Measurements from ENCODE around the gene LCOR.

LCOR gene

GRCh38 chr10:97003151-97003803 lies 171.2 kb downstream of the LCOR start:
- no peaks in the 10 kb centered on the region for H3K36me3 ChIP-seq (ENCODE audit: control insufficient read depth in 5 of 5, insufficient read depth in 5 of 5, low read length in 5 of 5)

GRCh38 chr10:97003804-97004201 lies 171.7 kb downstream of the LCOR start:
- Histone ChIP-seq H3K27ac (ENCODE audit: low read depth, low read length) (no peak overlapping the region), H3K4me3 (ENCODE audit: low read depth in 1 of 5, low read length in 5 of 5) (no peak overlapping the region), H3K36me3 (ENCODE audit: control insufficient read depth in 5 of 5, insufficient read depth in 5 of 5, low read length in 5 of 5) (no peaks in the 10 kb centered on the region), H3K27me3 (ENCODE audit: control insufficient read depth in 5 of 5, insufficient read depth in 4 of 5, low read length in 5 of 5) (no peaks in the 10 kb centered on the region), H3K9ac (ENCODE audit: low read length in 5 of 5) (no peak overlapping the region), H3K4me1 (ENCODE audit: control insufficient read depth in 5 of 5, insufficient read depth in 5 of 5, low read length in 5 of 5) (no peaks in the 10 kb centered on the region), H3K9me3 (ENCODE audit: control insufficient read depth in 5 of 5, low read length in 5 of 5) (peaks cover 0 to 12% (median 8%) of the 10 kb centered on the region in 5 donors)

More at GRCh38 chr10:97003151-97003803, 171.2 kb downstream of the LCOR start:
- H3K4me3 ChIP-seq (ENCODE audit: low read depth in 1 of 5, low read length in 5 of 5) = no peak overlapping the region
- no peak overlapping the region for H3K9ac ChIP-seq (ENCODE audit: low read length in 5 of 5)
- H3K27me3 ChIP-seq (ENCODE audit: control insufficient read depth in 5 of 5, insufficient read depth in 4 of 5, low read length in 5 of 5) = no peaks in the 10 kb centered on the region
- no peak overlapping the region for H3K27ac ChIP-seq (ENCODE audit: low read depth, low read length)
- H3K4me1 ChIP-seq (ENCODE audit: control insufficient read depth in 5 of 5, insufficient read depth in 5 of 5, low read length in 5 of 5) = peaks cover 0 to 5% (median 0%) of the 10 kb centered on the region in 5 donors
- H3K9me3 ChIP-seq (ENCODE audit: control insufficient read depth in 5 of 5, low read length in 5 of 5) = peaks cover 0 to 12% (median 8%) of the 10 kb centered on the region in 5 donors

- Histone ChIP-seq H3K36me3 (ENCODE audit: control insufficient read depth in 5 of 5, insufficient read depth in 5 of 5, low read length in 5 of 5) (no peaks in the 10 kb centered on the region), H3K4me3 (ENCODE audit: low read depth in 1 of 5, low read length in 5 of 5) (no peak overlapping the region), H3K4me1 (ENCODE audit: control insufficient read depth in 5 of 5, insufficient read depth in 5 of 5, low read length in 5 of 5) (no peaks in the 10 kb centered on the region), H3K9me3 (ENCODE audit: control insufficient read depth in 5 of 5, low read length in 5 of 5) (peaks cover 0 to 12% (median 8%) of the 10 kb centered on the region in 5 donors), H3K9ac (ENCODE audit: low read length in 5 of 5) (no peak overlapping the region), H3K27me3 (ENCODE audit: control insufficient read depth in 5 of 5, insufficient read depth in 4 of 5, low read length in 5 of 5) (no peaks in the 10 kb centered on the region), H3K27ac (ENCODE audit: low read depth, low read length) (no peak overlapping the region)
These were observed 172.5 kb downstream of the LCOR start for GRCh38 chr10:97004591-97004990.

- no peak overlapping the region for H3K27ac ChIP-seq (ENCODE audit: low read depth, low read length)
- no peaks in the 10 kb centered on the region for H3K27me3 ChIP-seq (ENCODE audit: control insufficient read depth in 5 of 5, insufficient read depth in 4 of 5, low read length in 5 of 5)
- H3K9me3 ChIP-seq (ENCODE audit: control insufficient read depth in 5 of 5, low read length in 5 of 5) = peaks cover 0 to 12% (median 9%) of the 10 kb centered on the region in 5 donors
- no peak overlapping the region for H3K9ac ChIP-seq (ENCODE audit: low read length in 5 of 5)
- H3K4me3 ChIP-seq (ENCODE audit: low read depth in 1 of 5, low read length in 5 of 5) = no peak overlapping the region
- no peaks in the 10 kb centered on the region for H3K4me1 ChIP-seq (ENCODE audit: control insufficient read depth in 5 of 5, insufficient read depth in 5 of 5, low read length in 5 of 5)
- no peaks in the 10 kb centered on the region for H3K36me3 ChIP-seq (ENCODE audit: control insufficient read depth in 5 of 5, insufficient read depth in 5 of 5, low read length in 5 of 5)
These were observed 173.3 kb downstream of the LCOR start for GRCh38 chr10:97005349-97005748.

- Histone ChIP-seq H3K9ac (ENCODE audit: low read length in 5 of 5) (no peak overlapping the region), H3K36me3 (ENCODE audit: control insufficient read depth in 5 of 5, insufficient read depth in 5 of 5, low read length in 5 of 5) (no peaks in the 10 kb centered on the region), H3K4me1 (ENCODE audit: control insufficient read depth in 5 of 5, insufficient read depth in 5 of 5, low read length in 5 of 5) (no peaks in the 10 kb centered on the region), H3K27ac (ENCODE audit: low read depth, low read length) (no peak overlapping the region), H3K27me3 (ENCODE audit: control insufficient read depth in 5 of 5, insufficient read depth in 4 of 5, low read length in 5 of 5) (no peaks in the 10 kb centered on the region), H3K4me3 (ENCODE audit: low read depth in 1 of 5, low read length in 5 of 5) (no peak overlapping the region), H3K9me3 (ENCODE audit: control insufficient read depth in 5 of 5, low read length in 5 of 5) (peaks cover 0 to 12% (median 9%) of the 10 kb centered on the region in 5 donors)
These were observed 174.3 kb downstream of the LCOR start for GRCh38 chr10:97006364-97006763.

- Histone ChIP-seq H3K27me3 (ENCODE audit: control insufficient read depth in 5 of 5, insufficient read depth in 4 of 5, low read length in 5 of 5) (no peaks in the 10 kb centered on the region), H3K27ac (ENCODE audit: low read depth, low read length) (no peak overlapping the region), H3K4me1 (ENCODE audit: control insufficient read depth in 5 of 5, insufficient read depth in 5 of 5, low read length in 5 of 5) (no peaks in the 10 kb centered on the region), H3K36me3 (ENCODE audit: control insufficient read depth in 5 of 5, insufficient read depth in 5 of 5, low read length in 5 of 5) (no peaks in the 10 kb centered on the region), H3K4me3 (ENCODE audit: low read depth in 1 of 5, low read length in 5 of 5) (no peak overlapping the region), H3K9me3 (ENCODE audit: control insufficient read depth in 5 of 5, low read length in 5 of 5) (peaks cover 0 to 12% (median 9%) of the 10 kb centered on the region in 5 donors), H3K9ac (ENCODE audit: low read length in 5 of 5) (no peak overlapping the region)
These were observed 175.3 kb downstream of the LCOR start for GRCh38 chr10:97007417-97007816.

- Histone ChIP-seq H3K9ac (ENCODE audit: low read length in 5 of 5) (no peak overlapping the region), H3K36me3 (ENCODE audit: control insufficient read depth in 5 of 5, insufficient read depth in 5 of 5, low read length in 5 of 5) (no peaks in the 10 kb centered on the region), H3K27ac (ENCODE audit: low read depth, low read length) (no peak overlapping the region), H3K9me3 (ENCODE audit: control insufficient read depth in 5 of 5, low read length in 5 of 5) (peaks cover 0 to 12% (median 9%) of the 10 kb centered on the region in 5 donors), H3K4me1 (ENCODE audit: control insufficient read depth in 5 of 5, insufficient read depth in 5 of 5, low read length in 5 of 5) (no peaks in the 10 kb centered on the region), H3K4me3 (ENCODE audit: low read depth in 1 of 5, low read length in 5 of 5) (no peak overlapping the region), H3K27me3 (ENCODE audit: control insufficient read depth in 5 of 5, insufficient read depth in 4 of 5, low read length in 5 of 5) (no peaks in the 10 kb centered on the region)
These were observed 178.7 kb downstream of the LCOR start for GRCh38 chr10:97010695-97011206.

- Histone ChIP-seq H3K9ac (ENCODE audit: low read length in 5 of 5) (no peak overlapping the region), H3K27ac (ENCODE audit: low read depth, low read length) (no peak overlapping the region), H3K36me3 (ENCODE audit: control insufficient read depth in 5 of 5, insufficient read depth in 5 of 5, low read length in 5 of 5) (no peaks in the 10 kb centered on the region), H3K27me3 (ENCODE audit: control insufficient read depth in 5 of 5, insufficient read depth in 4 of 5, low read length in 5 of 5) (no peaks in the 10 kb centered on the region), H3K9me3 (ENCODE audit: control insufficient read depth in 5 of 5, low read length in 5 of 5) (peaks cover 0 to 10% (median 8%) of the 10 kb centered on the region in 5 donors), H3K4me3 (ENCODE audit: low read depth in 1 of 5, low read length in 5 of 5) (no peak overlapping the region), H3K4me1 (ENCODE audit: control insufficient read depth in 5 of 5, insufficient read depth in 5 of 5, low read length in 5 of 5) (no peaks in the 10 kb centered on the region)
These were observed 179.3 kb downstream of the LCOR start for GRCh38 chr10:97011397-97011796.

GRCh38 chr10:97012470-97012869 lies 180.4 kb downstream of the LCOR start:
- peaks cover 0 to 8% (median 2%) of the 10 kb centered on the region in 5 donors for H3K9me3 ChIP-seq (ENCODE audit: control insufficient read depth in 5 of 5, low read length in 5 of 5)
- no peaks in the 10 kb centered on the region for H3K4me1 ChIP-seq (ENCODE audit: control insufficient read depth in 5 of 5, insufficient read depth in 5 of 5, low read length in 5 of 5)
- no peaks in the 10 kb centered on the region for H3K36me3 ChIP-seq (ENCODE audit: control insufficient read depth in 5 of 5, insufficient read depth in 5 of 5, low read length in 5 of 5)
- no peak overlapping the region for H3K27ac ChIP-seq (ENCODE audit: low read depth, low read length)
- no peak overlapping the region for H3K9ac ChIP-seq (ENCODE audit: low read length in 5 of 5)
- H3K27me3 ChIP-seq (ENCODE audit: control insufficient read depth in 5 of 5, insufficient read depth in 4 of 5, low read length in 5 of 5) = no peaks in the 10 kb centered on the region
- no peak overlapping the region for H3K4me3 ChIP-seq (ENCODE audit: low read depth in 1 of 5, low read length in 5 of 5)

- no peaks in the 10 kb centered on the region for H3K4me1 ChIP-seq (ENCODE audit: control insufficient read depth in 5 of 5, insufficient read depth in 5 of 5, low read length in 5 of 5)
- H3K9ac ChIP-seq (ENCODE audit: low read length in 5 of 5) = no peak overlapping the region
- H3K36me3 ChIP-seq (ENCODE audit: control insufficient read depth in 5 of 5, insufficient read depth in 5 of 5, low read length in 5 of 5) = no peaks in the 10 kb centered on the region
- peaks cover 0 to 3% (median 0%) of the 10 kb centered on the region in 5 donors for H3K9me3 ChIP-seq (ENCODE audit: control insufficient read depth in 5 of 5, low read length in 5 of 5)
- H3K27me3 ChIP-seq (ENCODE audit: control insufficient read depth in 5 of 5, insufficient read depth in 4 of 5, low read length in 5 of 5) = no peaks in the 10 kb centered on the region
- no peak overlapping the region for H3K27ac ChIP-seq (ENCODE audit: low read depth, low read length)
- H3K4me3 ChIP-seq (ENCODE audit: low read depth in 1 of 5, low read length in 5 of 5) = no peak overlapping the region
These were observed 181.5 kb downstream of the LCOR start for GRCh38 chr10:97013568-97013967.

Measured in subcutaneous abdominal adipose tissue (tissue), 5 donors.